Activated B cell treated with CpG ODN at 0.5 μM for 24 hours (primary cell): ENCODE measurements around the gene NPAS2. TPM values are rescaled to one million over a fixed set of nuclear protein-coding genes. Genes with fewer than 3 reads are reported as not detected.

Experiments
- ATAC-seq: fragments of 200-7000 bp; cut with Tn5 transposase; one replicate; pipeline ENCODE4 v1.10.0; 2021; ENCODE audit warnings: low read depth, mild to moderate bottlenecking, moderate library complexity
- CTCF ChIA-PET: fragments of 350-600 bp; sonication (Branson Sonifier 250); formaldehyde crosslinking; loops from one replicate; lab custom pipeline; 2021; ENCODE audit warnings: antibody characterized with exemption; lab: Charles Lee
- POLR2A ChIA-PET: fragments of 350-600 bp; sonication (Branson Sonifier 250); formaldehyde crosslinking; loops from one replicate; lab custom pipeline; 2021; ENCODE audit warnings: antibody characterized with exemption; lab: Charles Lee
- DNase-seq: peaks from one replicate; pipeline ENCODE4 v3.0.0; 2022
- H3K27ac Mint-ChIP-seq: one replicate; pipeline ENCODE4 v1.8.0; 2020; ENCODE audit warnings: mixed read lengths
- H3K27me3 Mint-ChIP-seq: one replicate; pipeline ENCODE4 v1.8.0; 2021; ENCODE audit warnings: mixed read lengths
- H3K36me3 Mint-ChIP-seq: one replicate; pipeline ENCODE4 v1.8.0; 2021; ENCODE audit warnings: low read depth, mixed read lengths
- H3K4me1 Mint-ChIP-seq: one replicate; pipeline ENCODE4 v1.8.0; 2021; ENCODE audit warnings: mixed read lengths
- H3K4me3 Mint-ChIP-seq: one replicate; pipeline ENCODE4 v1.8.0; 2020; ENCODE audit warnings: mild to moderate bottlenecking, mixed read lengths
- H3K9me3 Mint-ChIP-seq: one replicate; pipeline ENCODE4 v1.8.0; 2020; ENCODE audit warnings: mixed read lengths
- intact Hi-C: fragments of 100-400 bp; cut with micrococcal nuclease; formaldehyde crosslinking; loops from one replicate; pipeline ENCODE4 v1.15.1; 2024
- total RNA-seq: library from RNA; stranded (reverse); gene quantifications from 2 replicates; pipeline ENCODE4 v1.2.3, GENCODE V29; 2022
- TF ChIP-seq, protein P1 (sequence below): fragments of 200-600 bp; IDR thresholded peaks from one replicate; pipeline ENCODE4 v1.8.0; 2022; ENCODE audit warnings: antibody characterized with exemption, mild to moderate bottlenecking

NPAS2 gene
- total RNA-seq, 1 donor from 2014 or later, result not detected

- CTCF ChIA-PET, result no interaction called here
- Mint-ChIP-seq H3K4me3 (no peak overlapping the region), H3K9me3 (no peaks in the 10 kb centered on the region), H3K36me3 (no peaks in the 10 kb centered on the region), H3K27ac (no peak overlapping the region), H3K27me3 (peaks cover 11% of the 10 kb centered on the region), H3K4me1 (no peaks in the 10 kb centered on the region)
- ATAC-seq, result no peak
- intact Hi-C loops, result no loop called here
- TF ChIP-seq, protein P1, sequence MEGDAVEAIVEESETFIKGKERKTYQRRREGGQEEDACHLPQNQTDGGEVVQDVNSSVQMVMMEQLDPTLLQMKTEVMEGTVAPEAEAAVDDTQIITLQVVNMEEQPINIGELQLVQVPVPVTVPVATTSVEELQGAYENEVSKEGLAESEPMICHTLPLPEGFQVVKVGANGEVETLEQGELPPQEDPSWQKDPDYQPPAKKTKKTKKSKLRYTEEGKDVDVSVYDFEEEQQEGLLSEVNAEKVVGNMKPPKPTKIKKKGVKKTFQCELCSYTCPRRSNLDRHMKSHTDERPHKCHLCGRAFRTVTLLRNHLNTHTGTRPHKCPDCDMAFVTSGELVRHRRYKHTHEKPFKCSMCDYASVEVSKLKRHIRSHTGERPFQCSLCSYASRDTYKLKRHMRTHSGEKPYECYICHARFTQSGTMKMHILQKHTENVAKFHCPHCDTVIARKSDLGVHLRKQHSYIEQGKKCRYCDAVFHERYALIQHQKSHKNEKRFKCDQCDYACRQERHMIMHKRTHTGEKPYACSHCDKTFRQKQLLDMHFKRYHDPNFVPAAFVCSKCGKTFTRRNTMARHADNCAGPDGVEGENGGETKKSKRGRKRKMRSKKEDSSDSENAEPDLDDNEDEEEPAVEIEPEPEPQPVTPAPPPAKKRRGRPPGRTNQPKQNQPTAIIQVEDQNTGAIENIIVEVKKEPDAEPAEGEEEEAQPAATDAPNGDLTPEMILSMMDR, result no peak
- POLR2A ChIA-PET, result no interaction called here
- DNase-seq, result no peak
Measured at GRCh38 chr2:100968146-100969145, 148.5 kb downstream of the NPAS2 start.

- CTCF ChIA-PET, result no interaction called here
- no peak overlapping the region for H3K27ac Mint-ChIP-seq
- ATAC-seq, result no peak
- H3K4me1 Mint-ChIP-seq, result no peaks in the 10 kb centered on the region
- TF ChIP-seq, protein P1, result no peak
- peaks cover 15% of the 10 kb centered on the region for H3K27me3 Mint-ChIP-seq
- H3K36me3 Mint-ChIP-seq, result no peaks in the 10 kb centered on the region
- no peak overlapping the region for H3K4me3 Mint-ChIP-seq
- intact Hi-C loops, result no loop called here
- POLR2A ChIA-PET, result no interaction called here
- DNase-seq, result no peak
- H3K9me3 Mint-ChIP-seq, result no peaks in the 10 kb centered on the region
Measured at GRCh38 chr2:100969998-100970397, 150.1 kb downstream of the NPAS2 start.

DNA sequence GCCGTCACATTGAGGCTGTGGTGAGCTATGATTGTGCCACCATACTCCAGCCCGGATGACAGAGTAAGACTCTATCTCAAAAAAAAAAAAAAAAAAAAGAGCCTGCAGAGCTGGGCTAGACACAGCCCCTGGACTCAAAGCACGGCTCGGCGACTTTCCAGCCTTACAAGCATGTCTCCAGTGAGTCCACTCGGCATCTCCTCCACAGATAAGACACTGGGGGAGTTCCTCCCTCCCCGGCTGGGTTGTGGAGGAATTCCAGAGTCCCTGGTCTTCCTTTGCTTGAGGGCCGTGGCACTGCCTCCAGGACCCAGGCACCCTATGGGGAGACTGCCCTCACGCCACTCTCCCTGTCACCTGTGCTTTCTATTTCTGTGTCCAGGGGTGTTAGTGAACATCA lies 151.3 kb downstream of the NPAS2 start:
- H3K36me3 Mint-ChIP-seq, result no peaks in the 10 kb centered on the region
- no peak overlapping the region for H3K4me3 Mint-ChIP-seq
- ChIA-PET CTCF (interaction anchor here (1.1 kb wide), 1 partner anchor 709 kb away, joined by 3 read pairs; no protein-coding TSS in a partner anchor), POLR2A (no interaction called here)
- intact Hi-C loops, result no loop called here
- TF ChIP-seq, protein P1, result no peak
- peaks cover 15% of the 10 kb centered on the region for H3K27me3 Mint-ChIP-seq
- H3K9me3 Mint-ChIP-seq, result no peaks in the 10 kb centered on the region
- no peak overlapping the region for H3K27ac Mint-ChIP-seq
- peaks cover 1% of the 10 kb centered on the region for H3K4me1 Mint-ChIP-seq
- no peak for ATAC-seq
- no peak for DNase-seq

GRCh38 chr2:100972452-100972851 lies 152.5 kb downstream of the NPAS2 start:
- Mint-ChIP-seq H3K27me3 (peaks cover 14% of the 10 kb centered on the region), H3K4me3 (no peak overlapping the region), H3K27ac (no peak overlapping the region), H3K36me3 (no peaks in the 10 kb centered on the region), H3K4me1 (peaks cover 13% of the 10 kb centered on the region), H3K9me3 (no peaks in the 10 kb centered on the region)
- TF ChIP-seq, protein P1, result no peak
- ChIA-PET CTCF (interaction anchor here (1.1 kb wide), 1 partner anchor 710 kb away, joined by 3 read pairs; no protein-coding TSS in a partner anchor), POLR2A (no interaction called here)
- ATAC-seq (no peak), DNase-seq (no peak)
- intact Hi-C loops, result no loop called here
